HG03139 (cell line): ENCODE measurements around the gene PRDM2.

Experiments used
- ATAC-seq: cut with Tn5 transposase; IDR thresholded peaks from one replicate; pipeline ENCODE4 v1.9.1; 2021; ENCODE audit not compliant: unreplicated experiment

PRDM2 gene

GRCh38 chr1:13763222-13763621, 63.2 kb downstream of the PRDM2 start:
- no peak for ATAC-seq

- no peak for ATAC-seq
These were observed 64.0 kb downstream of the PRDM2 start for GRCh38 chr1:13763991-13764390.

GRCh38 chr1:13764588-13765332, 64.8 kb downstream of the PRDM2 start:
- ATAC-seq: no peak

DNA sequence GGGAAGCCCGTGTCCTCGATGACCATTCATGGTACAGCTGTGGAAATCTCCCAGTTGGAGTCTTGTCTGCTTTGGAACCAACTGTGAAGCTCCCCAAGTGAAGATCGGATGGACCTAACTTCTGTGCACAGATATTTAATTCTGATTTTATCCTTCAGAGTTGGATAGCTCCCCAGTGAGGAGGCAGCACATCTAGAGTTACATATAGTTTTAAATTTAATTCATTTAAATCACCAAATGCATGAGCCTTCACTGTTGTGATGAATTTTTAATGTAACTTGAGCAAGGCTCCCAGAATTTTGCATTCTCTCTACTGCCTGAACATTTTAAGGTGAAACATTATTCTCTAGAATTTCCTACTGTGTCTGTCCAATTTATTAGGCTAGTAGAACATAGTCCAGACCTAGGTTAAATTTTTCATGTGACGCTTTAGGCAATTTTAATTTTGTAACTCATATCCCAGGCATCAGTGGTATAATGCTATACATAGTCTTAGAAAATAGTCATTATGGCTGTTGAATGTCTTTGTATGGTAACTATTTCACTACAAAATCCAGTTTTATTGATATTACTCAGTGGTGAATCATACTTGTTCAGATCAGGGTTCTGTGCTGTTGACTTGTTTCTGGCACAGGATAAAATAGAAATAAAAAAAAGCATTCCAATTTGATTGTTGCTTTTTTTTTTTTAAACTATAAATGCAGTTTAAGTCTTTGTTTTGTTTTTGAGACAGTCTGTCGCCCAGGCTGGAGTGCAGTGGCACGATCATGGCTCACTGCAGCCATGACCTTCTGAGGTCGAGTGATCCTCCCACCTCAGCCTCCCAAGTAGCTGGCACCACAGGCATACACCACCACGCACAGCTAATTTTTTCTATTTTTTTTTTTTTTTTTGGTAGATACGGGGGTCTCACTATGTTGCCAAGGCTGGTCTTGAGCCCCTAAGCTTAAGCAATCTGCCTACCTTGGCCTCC, 66.9 kb downstream of the PRDM2 start:
- ATAC-seq: no peak

GRCh38 chr1:13769212-13769611, 69.2 kb downstream of the PRDM2 start:
- ATAC-seq: no peak

- ATAC-seq: no peak
These were observed 69.8 kb downstream of the PRDM2 start for GRCh38 chr1:13769830-13770229.

- no peak for ATAC-seq
These were observed 70.8 kb downstream of the PRDM2 start for GRCh38 chr1:13770743-13771142.

- no peak for ATAC-seq
These were observed 71.8 kb downstream of the PRDM2 start for GRCh38 chr1:13771745-13772144.

DNA sequence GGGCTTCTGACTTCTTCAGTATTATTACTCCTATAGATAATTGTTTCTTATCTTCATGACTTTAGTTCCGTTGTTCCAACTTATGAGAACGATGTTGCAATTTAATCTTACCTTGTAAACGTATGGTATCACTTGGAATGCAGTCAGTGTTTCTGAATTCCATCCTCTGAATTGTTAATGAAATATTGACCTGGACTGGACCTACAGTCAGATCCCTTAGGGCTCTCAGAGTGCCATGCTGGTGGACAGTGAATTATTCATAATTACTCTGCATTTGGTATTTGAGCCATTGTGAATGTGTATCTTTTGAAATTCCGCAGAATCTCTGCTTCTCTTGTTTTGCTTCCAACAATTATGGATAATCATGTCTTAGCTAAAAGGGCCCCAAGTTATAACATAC, 72.3 kb downstream of the PRDM2 start:
- ATAC-seq: no peak

- no peak for ATAC-seq
These were observed 74.1 kb downstream of the PRDM2 start for GRCh38 chr1:13774121-13774520.

DNA sequence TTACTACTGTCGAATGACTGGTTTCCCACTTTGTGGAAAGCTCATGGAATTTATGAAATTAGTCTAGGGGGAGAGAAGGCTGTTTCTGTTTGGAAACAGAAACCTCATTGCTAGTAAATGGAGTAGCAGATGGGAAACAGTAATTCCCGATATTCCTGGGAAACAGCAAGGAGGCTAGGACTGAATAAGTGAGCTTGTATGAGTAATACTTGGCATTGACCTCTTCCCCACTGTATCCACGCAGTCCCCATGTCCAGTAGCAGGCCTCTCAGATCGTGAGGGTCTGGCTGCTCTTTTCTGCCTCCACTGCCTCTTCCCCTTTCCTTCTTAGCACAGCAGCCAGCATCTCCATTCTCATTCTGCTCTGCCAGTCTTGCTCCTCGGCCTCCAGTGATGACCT, 75.5 kb downstream of the PRDM2 start:
- no peak for ATAC-seq

- ATAC-seq: no peak
These were observed 75.9 kb downstream of the PRDM2 start for GRCh38 chr1:13775916-13776315.

GRCh38 chr1:13778431-13778830, 78.4 kb downstream of the PRDM2 start:
- ATAC-seq: no peak

DNA sequence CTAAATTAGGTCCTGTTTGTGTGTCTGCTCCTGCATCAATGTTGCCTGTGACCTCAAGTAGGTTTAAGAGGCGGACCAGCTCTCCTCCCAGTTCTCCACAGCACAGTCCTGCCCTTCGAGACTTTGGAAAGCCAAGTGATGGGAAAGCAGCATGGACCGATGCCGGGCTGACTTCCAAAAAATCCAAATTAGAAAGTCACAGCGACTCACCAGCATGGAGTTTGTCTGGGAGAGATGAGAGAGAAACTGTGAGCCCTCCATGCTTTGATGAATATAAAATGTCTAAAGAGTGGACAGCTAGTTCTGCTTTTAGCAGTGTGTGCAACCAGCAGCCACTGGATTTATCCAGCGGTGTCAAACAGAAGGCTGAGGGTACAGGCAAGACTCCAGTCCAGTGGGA, 79.9 kb downstream of the PRDM2 start:
- no peak for ATAC-seq

- ATAC-seq: no peak
These were observed 80.8 kb downstream of the PRDM2 start for GRCh38 chr1:13780780-13781179.

DNA sequence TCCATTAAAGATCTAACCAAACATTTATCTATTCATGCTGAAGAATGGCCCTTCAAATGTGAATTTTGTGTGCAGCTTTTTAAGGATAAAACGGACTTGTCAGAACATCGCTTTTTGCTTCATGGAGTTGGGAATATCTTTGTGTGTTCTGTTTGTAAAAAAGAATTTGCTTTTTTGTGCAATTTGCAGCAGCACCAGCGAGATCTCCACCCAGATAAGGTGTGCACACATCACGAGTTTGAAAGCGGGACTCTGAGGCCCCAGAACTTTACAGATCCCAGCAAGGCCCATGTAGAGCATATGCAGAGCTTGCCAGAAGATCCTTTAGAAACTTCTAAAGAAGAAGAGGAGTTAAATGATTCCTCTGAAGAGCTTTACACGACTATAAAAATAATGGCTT, 81.2 kb downstream of the PRDM2 start:
- ATAC-seq: no peak

DNA sequence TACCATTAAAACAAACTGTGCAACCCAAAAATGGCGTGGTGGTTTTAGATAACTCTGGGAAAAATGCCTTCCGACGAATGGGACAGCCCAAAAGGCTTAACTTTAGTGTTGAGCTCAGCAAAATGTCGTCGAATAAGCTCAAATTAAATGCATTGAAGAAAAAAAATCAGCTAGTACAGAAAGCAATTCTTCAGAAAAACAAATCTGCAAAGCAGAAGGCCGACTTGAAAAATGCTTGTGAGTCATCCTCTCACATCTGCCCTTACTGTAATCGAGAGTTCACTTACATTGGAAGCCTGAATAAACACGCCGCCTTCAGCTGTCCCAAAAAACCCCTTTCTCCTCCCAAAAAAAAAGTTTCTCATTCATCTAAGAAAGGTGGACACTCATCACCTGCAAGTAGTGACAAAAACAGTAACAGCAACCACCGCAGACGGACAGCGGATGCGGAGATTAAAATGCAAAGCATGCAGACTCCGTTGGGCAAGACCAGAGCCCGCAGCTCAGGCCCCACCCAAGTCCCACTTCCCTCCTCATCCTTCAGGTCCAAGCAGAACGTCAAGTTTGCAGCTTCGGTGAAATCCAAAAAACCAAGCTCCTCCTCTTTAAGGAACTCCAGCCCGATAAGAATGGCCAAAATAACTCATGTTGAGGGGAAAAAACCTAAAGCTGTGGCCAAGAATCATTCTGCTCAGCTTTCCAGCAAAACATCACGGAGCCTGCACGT, 82.1 kb downstream of the PRDM2 start:
- ATAC-seq: no peak

GRCh38 chr1:13782634-13783360, 82.8 kb downstream of the PRDM2 start:
- no peak for ATAC-seq

DNA sequence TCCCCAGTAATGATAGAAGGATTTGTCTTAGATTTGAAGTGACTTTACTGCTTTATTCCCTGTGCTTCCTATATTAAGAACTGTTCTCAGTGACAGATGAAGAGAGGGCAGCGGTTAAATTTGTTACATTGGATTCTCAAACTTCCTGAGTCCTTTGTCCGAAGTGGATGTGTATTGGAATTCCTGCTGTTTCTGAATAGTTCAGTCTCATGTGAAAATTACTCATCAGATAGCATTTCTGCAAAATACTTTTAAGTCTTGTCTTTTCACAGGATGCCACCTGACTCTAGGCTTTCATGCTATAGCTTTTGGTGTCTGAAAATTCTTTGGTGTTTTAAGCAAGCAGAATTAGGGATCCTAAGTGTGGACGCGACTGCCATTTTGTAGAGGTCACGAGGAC, 83.6 kb downstream of the PRDM2 start:
- no peak for ATAC-seq

DNA sequence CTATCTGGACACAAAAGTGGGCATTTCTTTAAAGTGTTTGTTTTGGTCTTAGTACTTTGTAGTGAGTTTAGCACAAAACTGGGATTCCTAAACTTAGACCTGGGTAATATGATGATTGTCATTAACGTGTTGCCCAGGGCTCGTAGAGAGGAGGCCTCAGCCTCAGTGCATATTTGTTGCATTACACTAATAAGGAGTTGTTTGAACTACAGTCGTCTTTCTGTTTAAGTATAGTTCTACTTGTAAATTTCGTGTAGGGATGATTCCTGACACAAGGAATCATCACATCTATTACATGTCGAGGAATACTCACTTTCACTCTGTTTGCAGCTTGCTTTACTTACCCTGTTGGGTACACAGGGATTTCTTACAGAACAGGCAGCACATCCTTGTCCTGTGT, 85.0 kb downstream of the PRDM2 start:
- ATAC-seq: no peak

DNA sequence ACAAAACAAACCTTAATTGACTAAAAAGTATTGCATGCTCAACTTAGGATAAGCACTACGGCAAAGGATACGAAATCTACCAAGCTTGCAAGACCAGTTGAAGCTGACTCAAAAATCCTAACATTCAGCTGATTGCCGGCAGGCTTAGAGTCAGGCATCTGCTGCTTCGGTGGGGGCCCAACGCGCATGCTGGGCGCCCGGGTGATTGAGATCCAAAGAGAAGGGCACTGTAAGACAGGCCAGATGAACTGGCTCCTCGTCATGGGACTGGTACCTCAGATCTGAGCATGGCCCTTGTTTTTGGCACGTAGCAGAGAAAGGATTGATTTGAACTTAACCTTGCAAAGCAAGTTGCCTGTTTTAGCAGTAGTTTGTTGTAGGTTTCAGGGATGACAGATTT, 86.6 kb downstream of the PRDM2 start:
- no peak for ATAC-seq
